ENCODE results near the gene NR2C2AP. TPM values are rescaled to one million over a fixed set of nuclear protein-coding genes. Genes with fewer than 3 reads are reported as not detected.

NR2C2AP gene
- total RNA-seq, 1 donor = 7.8 TPM

DNA sequence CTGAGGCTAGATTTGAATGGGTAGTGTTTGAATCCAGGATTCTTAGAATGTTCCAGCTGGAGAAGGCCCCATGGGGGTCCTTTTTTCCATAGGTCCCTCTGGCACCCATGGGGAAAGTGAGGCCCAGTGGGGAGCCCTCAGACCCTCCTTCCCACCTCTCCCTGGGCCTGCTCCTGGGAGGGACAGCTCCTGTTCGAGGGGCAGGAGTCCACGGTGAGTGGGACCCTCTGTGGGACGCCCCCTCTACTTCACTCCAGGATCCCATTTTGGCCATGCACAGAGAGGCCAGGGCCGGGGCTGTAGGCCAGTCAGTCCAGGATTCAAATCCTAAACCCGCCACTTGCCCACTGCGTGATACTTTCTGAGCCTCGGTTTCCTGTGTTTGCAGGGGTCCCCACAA is 40.7 kb downstream of the NR2C2AP start:
- TF ChIP-seq, protein P1, sequence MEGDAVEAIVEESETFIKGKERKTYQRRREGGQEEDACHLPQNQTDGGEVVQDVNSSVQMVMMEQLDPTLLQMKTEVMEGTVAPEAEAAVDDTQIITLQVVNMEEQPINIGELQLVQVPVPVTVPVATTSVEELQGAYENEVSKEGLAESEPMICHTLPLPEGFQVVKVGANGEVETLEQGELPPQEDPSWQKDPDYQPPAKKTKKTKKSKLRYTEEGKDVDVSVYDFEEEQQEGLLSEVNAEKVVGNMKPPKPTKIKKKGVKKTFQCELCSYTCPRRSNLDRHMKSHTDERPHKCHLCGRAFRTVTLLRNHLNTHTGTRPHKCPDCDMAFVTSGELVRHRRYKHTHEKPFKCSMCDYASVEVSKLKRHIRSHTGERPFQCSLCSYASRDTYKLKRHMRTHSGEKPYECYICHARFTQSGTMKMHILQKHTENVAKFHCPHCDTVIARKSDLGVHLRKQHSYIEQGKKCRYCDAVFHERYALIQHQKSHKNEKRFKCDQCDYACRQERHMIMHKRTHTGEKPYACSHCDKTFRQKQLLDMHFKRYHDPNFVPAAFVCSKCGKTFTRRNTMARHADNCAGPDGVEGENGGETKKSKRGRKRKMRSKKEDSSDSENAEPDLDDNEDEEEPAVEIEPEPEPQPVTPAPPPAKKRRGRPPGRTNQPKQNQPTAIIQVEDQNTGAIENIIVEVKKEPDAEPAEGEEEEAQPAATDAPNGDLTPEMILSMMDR (IDR thresholded peaks at IDR 0.05; ENCODE audit: insufficient read depth, low read depth, low read length) = no peak
- H3K4me3 ChIP-seq (ENCODE audit: low read depth, low read length) = no peak overlapping the region
- no peak for DNase-seq (ENCODE audit: low read depth)

DNA sequence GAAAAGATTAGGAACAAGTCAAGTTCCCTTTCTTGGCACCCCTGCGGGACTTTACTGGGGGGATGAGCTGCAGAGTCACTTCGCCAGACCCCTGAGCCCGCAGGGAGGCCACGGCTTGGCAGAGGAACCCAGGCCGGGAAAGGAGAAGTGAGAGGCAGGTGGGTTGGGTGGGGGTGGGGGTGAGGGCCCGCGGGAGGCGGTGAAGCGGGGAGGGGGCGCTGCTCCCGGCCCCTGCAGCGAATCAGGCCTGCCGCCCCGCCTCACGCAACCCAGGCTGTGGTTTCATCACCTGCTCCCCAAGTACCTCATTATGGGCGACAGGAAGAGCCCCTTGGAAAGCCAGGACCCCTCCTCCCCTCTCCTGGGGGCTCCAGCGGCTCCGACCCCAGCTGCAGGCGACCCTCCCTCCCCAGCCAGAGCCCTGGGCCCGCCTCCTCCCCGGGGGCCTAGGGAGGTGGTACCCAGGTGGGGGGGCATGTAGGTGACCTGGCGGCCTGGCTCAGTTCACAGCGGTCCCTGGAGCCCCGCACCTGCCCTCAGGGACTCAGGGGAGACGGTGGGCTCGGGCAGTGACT is 42.7 kb downstream of the NR2C2AP start:
- DNase-seq (ENCODE audit: low read depth) = no peak
- no peak overlapping the region for H3K4me3 ChIP-seq (ENCODE audit: low read depth, low read length)
- TF ChIP-seq, protein P1 (IDR thresholded peaks at IDR 0.05; ENCODE audit: insufficient read depth, low read depth, low read length) = no peak

DNA sequence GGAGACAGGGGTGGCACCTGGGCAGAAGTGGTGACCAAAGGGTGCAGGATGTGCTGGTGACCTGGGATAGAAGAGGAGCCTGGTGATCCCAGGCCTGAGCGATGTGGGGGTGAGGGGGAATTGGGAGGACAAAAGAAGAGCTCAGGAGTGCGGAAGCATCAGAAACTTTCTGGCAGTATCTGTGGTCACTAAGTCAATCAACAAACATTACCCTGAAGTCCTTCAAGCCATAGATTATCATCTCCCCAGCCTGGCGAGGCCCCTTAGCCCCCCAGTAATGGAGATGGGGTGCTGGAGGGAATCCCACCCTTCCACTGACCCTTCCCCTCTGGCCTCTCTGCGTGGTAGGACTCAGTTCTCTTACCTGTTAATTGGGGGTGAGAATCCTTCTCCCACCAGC is 43.7 kb downstream of the NR2C2AP start:
- TF ChIP-seq, protein P1 (IDR thresholded peaks at IDR 0.05; ENCODE audit: insufficient read depth, low read depth, low read length) = no peak
- DNase-seq (ENCODE audit: low read depth) = no peak
- H3K4me3 ChIP-seq (ENCODE audit: low read depth, low read length) = no peak overlapping the region

DNA sequence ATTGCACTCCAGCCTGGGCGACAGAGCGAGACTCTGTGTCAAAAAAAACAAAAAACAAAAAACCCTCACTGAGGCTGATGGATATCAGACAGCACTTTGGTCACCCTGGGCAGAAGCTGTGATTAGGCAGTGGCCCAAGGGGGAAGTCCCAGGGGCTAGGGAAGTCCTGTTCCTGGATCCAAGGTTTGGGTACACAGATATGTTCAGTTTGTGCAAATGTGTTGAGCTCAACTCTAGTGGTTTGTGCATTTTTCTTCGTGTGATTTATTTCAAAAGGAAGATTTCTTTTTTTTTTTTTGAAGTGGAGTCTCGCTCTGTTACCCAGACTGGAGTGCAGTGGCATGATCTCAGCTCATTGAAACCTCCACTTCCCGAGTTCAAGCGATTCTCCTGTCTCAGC is 45.4 kb downstream of the NR2C2AP start:
- TF ChIP-seq, protein P1 (IDR thresholded peaks at IDR 0.05; ENCODE audit: insufficient read depth, low read depth, low read length) = no peak
- DNase-seq (ENCODE audit: low read depth) = no peak
- no peak overlapping the region for H3K4me3 ChIP-seq (ENCODE audit: low read depth, low read length)

DNA sequence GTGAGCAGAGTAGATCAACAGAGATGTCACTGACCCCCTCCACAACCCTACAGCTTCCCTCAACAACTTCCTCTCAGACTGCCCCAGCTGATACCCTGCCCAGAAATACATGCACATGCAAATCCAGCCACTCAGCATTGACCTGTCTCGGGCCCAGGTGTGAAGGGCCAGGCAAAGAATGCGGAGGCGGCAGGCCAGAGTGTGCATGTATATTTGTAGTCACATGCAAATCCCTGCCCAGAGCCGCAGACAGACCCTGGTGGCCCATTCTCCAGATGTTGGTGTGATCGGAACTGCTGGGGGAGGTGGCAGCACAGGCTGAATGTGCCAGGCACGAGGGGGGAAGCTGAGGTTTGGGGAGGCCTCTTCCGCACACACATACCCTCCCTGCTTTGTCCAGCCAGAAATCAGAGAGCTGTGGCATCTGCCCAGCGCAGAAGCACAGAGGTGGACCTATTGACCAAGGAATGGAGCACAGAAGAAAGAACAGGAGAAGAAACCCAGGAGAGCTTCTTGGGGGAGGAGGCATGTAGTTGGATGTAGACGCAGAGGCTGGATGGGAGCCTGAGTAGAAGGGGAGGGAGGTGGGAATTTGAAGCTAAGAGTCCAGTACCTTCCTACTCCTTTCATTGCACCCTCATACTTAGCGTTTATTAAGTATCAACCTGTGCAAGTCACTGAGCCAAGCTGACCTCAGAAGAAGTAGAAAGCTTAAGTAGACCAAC is 47.6 kb downstream of the NR2C2AP start:
- H3K4me3 ChIP-seq (ENCODE audit: low read depth, low read length) = no peak overlapping the region
- no peak for DNase-seq (ENCODE audit: low read depth)
- TF ChIP-seq, protein P1 (IDR thresholded peaks at IDR 0.05; ENCODE audit: insufficient read depth, low read depth, low read length) = no peak

DNA sequence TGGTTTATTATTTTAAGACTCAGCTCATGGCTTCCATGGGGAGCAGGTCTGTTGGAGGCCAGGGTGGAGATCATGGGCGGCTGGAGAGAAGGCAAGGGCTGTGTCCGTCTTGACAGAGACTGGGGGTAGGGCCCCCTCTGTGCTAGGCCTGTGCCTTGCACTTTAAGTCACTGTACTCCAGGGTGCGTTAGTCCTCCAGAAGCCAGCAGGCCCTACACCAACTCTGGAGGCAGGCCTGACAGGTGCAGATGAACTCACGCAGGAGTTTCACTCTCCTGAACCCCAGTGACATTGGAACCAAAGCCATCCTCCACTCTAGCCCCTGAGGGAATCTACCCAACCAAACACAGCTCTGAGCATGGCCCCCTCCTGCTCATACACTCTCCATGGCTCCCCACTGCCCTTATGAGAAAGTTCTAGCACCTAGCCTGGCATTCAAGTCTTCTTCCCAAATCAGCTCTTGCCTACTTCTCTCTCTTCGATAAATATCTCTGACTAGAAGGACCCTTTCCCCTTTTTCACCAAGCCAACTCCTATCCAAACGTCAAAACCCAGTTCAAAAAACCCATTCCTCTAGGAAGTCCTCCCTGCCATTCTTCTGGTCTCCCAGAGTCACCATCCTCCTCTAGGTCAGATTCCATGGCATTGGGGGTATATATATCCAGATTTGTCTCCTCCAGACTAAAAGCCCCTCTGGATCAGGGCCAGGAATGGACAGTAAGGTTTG is 48.3 kb downstream of the NR2C2AP start:
- TF ChIP-seq, protein P1 (IDR thresholded peaks at IDR 0.05; ENCODE audit: insufficient read depth, low read depth, low read length) = no peak
- H3K4me3 ChIP-seq (ENCODE audit: low read depth, low read length) = no peak overlapping the region
- DNase-seq (ENCODE audit: low read depth) = no peak

All from fibroblast of villous mesenchyme (primary cell).